AG04449 (cell line): ENCODE data around the gene TPSB2.
"Not testable (repeated sequence)": the region's sequence is repeated elsewhere in the genome, so short reads cannot be mapped to it uniquely, and the experiment has no call there.

Source experiments
- CTCF ChIA-PET: fragments of 350-600 bp; formaldehyde crosslinking; extraction: SDS; loops from one replicate; lab custom pipeline; 2021; ENCODE audit warnings: antibody characterized with exemption; lab: Yijun Ruan, JAX
- POLR2A ChIA-PET: fragments of 400-600, 350-600 bp; formaldehyde crosslinking; extraction: SDS; loops from one replicate; lab custom pipeline; 2020; ENCODE audit warnings: antibody characterized with exemption, inconsistent platforms; lab: Yijun Ruan, JAX
- DNase-seq: peaks from one replicate; pipeline ENCODE4 v3.0.0-alpha.2; 2010; ENCODE audit warnings: low read depth, low spot score
- H3K4me3 ChIP-seq: 2 replicates; pipeline ENCODE4 v1.5.1; 2011; ENCODE audit warnings: low read depth, mild to moderate bottlenecking, control low read depth, low read length
- TF ChIP-seq, protein P1 (sequence below): IDR thresholded peaks from one replicate; pipeline ENCODE4 v1.5.1; 2011; ENCODE audit warnings: mild to moderate bottlenecking, moderate library complexity, low read length, control low read depth, inconsistent platforms; ENCODE audit not compliant: insufficient read depth; ENCODE audit errors: missing control alignments

TPSB2 gene

DNA sequence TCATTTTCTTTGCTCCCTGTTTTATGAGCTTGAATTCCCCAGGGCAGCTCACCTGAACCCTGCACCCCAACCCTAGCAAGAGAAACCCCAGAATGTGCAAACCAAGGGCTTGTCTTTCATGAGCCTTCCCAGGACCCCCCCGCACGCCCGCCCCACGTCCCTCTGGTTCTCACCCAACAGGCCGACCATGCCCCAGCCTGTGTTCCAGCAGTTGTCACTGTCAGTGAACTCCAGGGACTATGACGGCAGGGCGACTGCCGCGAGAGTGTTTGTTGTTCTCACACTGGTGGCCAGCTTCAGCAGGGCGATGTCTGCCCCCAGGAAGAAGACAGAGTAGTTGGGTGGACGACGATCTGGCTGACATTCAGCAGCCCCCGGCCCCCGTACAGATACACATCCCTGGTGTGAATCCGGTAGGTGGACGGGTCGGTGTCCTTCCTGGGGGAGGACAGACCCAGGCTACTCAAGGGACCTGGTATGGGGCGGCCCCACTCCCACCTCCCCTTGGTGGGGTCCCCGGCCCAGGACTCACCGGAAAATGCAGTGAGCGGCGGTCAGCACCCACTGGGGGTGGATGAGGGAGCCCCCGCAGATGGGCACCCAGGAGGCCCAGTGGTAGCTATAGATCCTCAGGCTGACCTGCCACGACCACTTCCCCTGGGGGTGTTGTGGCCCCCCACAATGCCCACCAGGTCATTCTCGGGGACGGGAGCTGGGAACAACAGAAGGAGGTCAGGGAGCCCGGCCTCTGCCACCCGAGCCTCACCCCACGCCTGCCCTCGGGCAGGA lies 46.0 kb upstream of the TPSB2 start:
- POLR2A ChIA-PET, result no interaction called here
- TF ChIP-seq, protein P1, sequence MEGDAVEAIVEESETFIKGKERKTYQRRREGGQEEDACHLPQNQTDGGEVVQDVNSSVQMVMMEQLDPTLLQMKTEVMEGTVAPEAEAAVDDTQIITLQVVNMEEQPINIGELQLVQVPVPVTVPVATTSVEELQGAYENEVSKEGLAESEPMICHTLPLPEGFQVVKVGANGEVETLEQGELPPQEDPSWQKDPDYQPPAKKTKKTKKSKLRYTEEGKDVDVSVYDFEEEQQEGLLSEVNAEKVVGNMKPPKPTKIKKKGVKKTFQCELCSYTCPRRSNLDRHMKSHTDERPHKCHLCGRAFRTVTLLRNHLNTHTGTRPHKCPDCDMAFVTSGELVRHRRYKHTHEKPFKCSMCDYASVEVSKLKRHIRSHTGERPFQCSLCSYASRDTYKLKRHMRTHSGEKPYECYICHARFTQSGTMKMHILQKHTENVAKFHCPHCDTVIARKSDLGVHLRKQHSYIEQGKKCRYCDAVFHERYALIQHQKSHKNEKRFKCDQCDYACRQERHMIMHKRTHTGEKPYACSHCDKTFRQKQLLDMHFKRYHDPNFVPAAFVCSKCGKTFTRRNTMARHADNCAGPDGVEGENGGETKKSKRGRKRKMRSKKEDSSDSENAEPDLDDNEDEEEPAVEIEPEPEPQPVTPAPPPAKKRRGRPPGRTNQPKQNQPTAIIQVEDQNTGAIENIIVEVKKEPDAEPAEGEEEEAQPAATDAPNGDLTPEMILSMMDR, result no peak

DNA sequence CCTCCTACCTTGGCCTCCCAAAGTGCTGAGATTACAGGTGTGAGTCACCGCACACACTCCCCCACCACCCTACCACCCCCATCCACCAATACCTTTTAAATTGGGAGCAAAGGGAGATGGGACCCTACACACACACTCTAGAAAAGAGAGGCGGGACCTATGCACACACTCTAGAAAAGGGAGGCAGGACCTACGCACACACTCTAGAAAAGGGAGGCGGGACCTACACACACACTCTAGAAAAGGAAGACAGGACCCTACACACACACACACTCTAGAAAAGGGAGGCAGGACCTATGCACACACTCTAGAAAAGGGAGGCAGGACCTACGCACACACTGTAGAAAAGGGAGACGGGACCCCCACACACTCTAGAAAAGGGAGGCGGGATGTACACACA lies 44.8 kb upstream of the TPSB2 start:
- DNase-seq, result no peak
- POLR2A ChIA-PET, result no interaction called here
- TF ChIP-seq, protein P1, result no peak
- CTCF ChIA-PET, result no interaction called here
- H3K4me3 ChIP-seq, result no peak overlapping the region

More for the DNA sequence above, 46.0 kb upstream of the TPSB2 start:
- no peak for DNase-seq
- CTCF ChIA-PET, result no interaction called here
- no peak overlapping the region for H3K4me3 ChIP-seq

DNA sequence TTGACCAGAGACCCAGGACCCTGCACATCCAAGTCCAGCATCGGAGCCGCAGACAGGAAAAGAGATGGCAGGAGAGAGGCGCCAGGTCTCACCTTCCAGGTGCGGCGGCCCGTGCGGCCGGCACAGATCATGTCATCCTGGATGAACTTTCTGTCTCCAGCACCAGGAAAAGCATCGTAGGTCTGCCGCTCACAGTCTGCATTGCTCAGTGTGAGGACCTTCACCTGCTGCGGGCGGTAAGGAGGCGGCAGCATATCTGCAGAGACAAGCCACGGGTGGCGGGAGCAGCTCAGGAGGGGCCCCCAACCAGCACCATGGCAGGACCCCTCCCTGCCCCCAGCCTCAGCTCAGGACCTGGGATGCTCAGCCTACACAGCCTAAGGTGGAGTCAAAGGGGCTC lies 43.8 kb upstream of the TPSB2 start:
- CTCF ChIA-PET, result no interaction called here
- POLR2A ChIA-PET, result no interaction called here
- H3K4me3 ChIP-seq, result no peak overlapping the region
- no peak for DNase-seq
- TF ChIP-seq, protein P1, result no peak

DNA sequence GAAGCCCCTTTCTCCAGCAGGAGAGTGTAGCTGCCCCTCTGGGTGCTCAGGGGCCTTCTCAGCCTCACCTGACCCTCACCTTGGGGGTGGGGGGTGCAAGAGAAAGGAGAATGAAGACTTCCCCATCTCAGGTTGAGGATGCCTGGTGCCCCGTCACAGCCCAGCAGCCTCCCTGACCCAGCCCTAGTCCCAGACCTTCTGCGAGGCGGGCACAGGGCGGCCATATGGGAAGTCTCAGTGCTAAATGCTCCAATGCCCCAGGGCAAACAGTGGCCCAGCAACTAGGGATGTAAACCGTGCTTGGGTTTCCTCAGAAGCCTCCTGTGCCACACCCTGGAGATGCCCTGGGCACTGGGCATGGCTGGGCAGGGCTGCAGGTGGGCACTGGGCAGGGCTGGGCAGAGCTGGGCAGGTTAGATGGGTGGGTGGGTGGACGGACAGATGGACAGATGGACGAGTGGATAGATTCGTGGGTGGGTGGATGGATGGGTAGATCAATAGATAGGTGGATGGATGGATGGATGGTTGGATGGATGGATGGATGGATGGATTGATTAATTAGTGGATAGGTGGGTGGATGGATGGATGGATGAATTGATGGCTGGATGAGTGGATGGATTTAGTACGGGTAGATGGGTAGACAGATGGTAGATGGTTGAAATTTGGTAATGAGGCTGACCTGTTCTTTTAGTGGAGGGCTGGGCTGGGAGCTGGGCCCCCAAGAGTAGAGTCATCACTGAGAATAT lies 42.6 kb upstream of the TPSB2 start:
- no peak overlapping the region for H3K4me3 ChIP-seq
- ChIA-PET CTCF (no interaction called here), POLR2A (no interaction called here)
- DNase-seq, result no peak
- TF ChIP-seq, protein P1, result no peak

DNA sequence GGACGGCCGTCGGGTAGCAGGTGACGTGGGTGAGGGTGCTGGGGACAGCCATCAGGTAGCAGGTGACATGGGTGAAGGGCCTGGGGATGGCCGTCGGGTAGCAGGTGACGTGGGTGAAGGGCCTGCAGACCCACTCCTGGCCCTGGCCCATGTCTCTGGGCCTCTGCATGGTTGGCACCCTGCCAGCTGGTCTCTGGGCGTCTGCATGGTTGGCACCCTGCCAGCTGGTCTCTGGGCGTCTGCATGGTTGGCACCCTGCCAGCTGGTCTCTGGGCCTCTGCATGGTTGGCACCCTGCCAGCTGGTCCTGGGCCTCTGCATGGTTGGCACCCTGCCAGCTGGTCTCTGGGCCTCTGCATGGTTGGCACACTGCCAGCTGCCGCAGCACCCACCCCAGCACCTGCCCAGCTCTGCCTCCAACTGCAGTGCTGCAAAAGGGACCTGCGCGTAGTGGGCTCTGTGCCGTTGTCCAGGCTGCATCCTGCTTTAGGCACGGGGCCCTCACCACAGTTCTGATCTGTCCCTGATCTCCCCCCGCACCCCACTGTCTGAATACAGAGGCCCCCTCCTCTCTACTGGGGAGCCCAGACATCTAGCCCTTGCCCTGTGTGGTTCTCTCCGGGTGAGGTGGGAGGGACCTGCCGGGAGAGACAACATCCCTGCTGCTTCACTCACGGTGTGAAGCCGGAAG lies 41.9 kb upstream of the TPSB2 start:
- DNase-seq, CTCF ChIA-PET, H3K4me3 ChIP-seq, POLR2A ChIA-PET: not testable (repeated sequence)

DNA sequence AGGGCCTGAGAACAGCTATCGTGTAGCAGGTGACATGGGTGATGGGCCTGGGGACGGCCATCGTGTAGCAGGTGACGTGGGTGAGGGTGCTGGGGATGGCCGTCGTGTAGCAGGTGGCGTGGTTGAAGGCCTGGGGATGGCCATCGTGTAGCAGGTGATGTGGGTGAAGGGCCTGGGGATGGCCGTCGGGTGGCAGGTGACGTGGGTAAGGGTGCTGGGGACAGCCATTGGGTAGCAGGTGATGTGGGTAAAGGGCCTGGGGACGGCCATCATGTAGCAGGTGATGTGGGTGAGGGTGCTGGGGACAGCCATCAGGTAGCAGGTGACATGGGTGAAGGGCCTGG lies 41.4 kb upstream of the TPSB2 start:
- TF ChIP-seq, protein P1, result no peak
- no peak overlapping the region for H3K4me3 ChIP-seq
- ChIA-PET POLR2A (no interaction called here), CTCF (no interaction called here)
- no peak for DNase-seq

DNA sequence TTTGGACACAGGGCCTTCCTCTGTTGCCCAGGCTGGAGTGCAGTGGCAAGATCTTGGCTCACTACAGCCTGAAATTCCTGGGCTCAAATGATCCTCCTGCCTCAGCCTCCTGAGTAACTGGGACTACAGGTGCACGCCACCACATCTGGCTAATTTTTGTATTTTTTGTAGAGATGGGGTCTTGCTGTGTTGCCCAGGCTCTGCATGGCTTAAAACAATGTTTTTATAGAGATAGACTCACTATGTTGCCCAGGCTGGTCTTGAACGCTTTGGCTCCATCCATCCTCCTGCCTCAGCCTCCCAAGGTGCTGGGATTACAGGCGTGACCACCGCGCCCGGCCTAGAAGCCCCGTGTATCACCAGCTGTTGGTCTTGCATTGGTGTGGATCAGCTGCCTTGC lies 39.4 kb upstream of the TPSB2 start:
- POLR2A ChIA-PET, DNase-seq, H3K4me3 ChIP-seq: not testable (repeated sequence)
- CTCF ChIA-PET, result interaction anchor here (1.5 kb wide), 1 partner anchor 30 kb away, joined by 4 read pairs; no protein-coding TSS in a partner anchor
